ENCODE measurements around the gene NPB. TPM values are rescaled to one million over a fixed set of nuclear protein-coding genes. Genes with fewer than 3 reads are reported as not detected.

NPB gene
- total and polyA plus RNA-seq, 2 of the 8 experiments (the other 6 are each of a cell fraction or from before 2014, with no cell fraction given), result 1.5 to 2.5 TPM

- no peak for TF ChIP-seq EZH2 (IDR thresholded peaks at IDR 0.05; ENCODE audit: low read depth, low read length, severe bottlenecking)
- no peak for TF ChIP-seq SP4 (IDR thresholded peaks at IDR 0.05; ENCODE audit: low read length)
- no peak for TF ChIP-seq NANOG (IDR thresholded peaks at IDR 0.05; ENCODE audit: insufficient read depth, low read depth, low read length, poor library complexity, severe bottlenecking)
These were observed 12.4 kb upstream of the NPB start (continued) for GRCh38 chr17:81889602-81890001.
